T1000 (cell line): ENCODE measurements around the gene ZNF768.
A peak's percentile ranks its signal among the peaks of the same experiment; 100 is the strongest.

ENCODE experiments used
- DNase-seq: peaks from one replicate; lab custom pipeline; 2025; ENCODE audit warnings: mixed read lengths; lab: John Stamatoyannopoulos, UW

ZNF768 gene

GRCh38 chr16:30526137-30526822, at the start of gene ZNF768:
ZNF768 (minus strand) TSS chr16:30526566; CDS start chr16:30526413, 153 bp downstream.
- no peak for DNase-seq

GRCh38 chr16:30574678-30575077, 48.3 kb upstream of the ZNF768 start:
- no peak for DNase-seq

- peak; percentile 82 for DNase-seq
Observed at GRCh38 chr16:30571445-30572322, 45.3 kb upstream of the ZNF768 start, which contains the start of gene ZNF688. ZNF688 (minus strand) TSS chr16:30571714; CDS start chr16:30571629, 85 bp downstream.

GRCh38 chr16:30570636-30571444, 44.5 kb upstream of the ZNF768 start:
- DNase-seq: no peak

GRCh38 chr16:30569746-30570635, 43.6 kb upstream of the ZNF768 start:
- DNase-seq: no peak

- DNase-seq: no peak
Observed at GRCh38 chr16:30569281-30569680, 42.9 kb upstream of the ZNF768 start.

GRCh38 chr16:30567991-30568638, 41.7 kb upstream of the ZNF768 start:
- DNase-seq: no peak

GRCh38 chr16:30567160-30567990, 41.0 kb upstream of the ZNF768 start:
- DNase-seq: no peak

GRCh38 chr16:30566531-30566930, 40.2 kb upstream of the ZNF768 start:
- no peak for DNase-seq

- no peak for DNase-seq
Observed at GRCh38 chr16:30565984-30566383, 39.6 kb upstream of the ZNF768 start.

GRCh38 chr16:30565526-30565925, 39.2 kb upstream of the ZNF768 start:
- DNase-seq: no peak

GRCh38 chr16:30562021-30562420, 35.7 kb upstream of the ZNF768 start:
- DNase-seq: no peak

- no peak for DNase-seq
Observed at GRCh38 chr16:30561089-30561816, 34.9 kb upstream of the ZNF768 start.

GRCh38 chr16:30559690-30560089, 33.3 kb upstream of the ZNF768 start:
- DNase-seq: no peak

- no peak for DNase-seq
Observed at GRCh38 chr16:30558789-30559377, 32.5 kb upstream of the ZNF768 start.

- peak; percentile 97 for DNase-seq
Observed at GRCh38 chr16:30557957-30558788, 31.8 kb upstream of the ZNF768 start, which contains the start of gene ZNF764. ZNF764 (minus strand) TSS chr16:30558374; CDS start chr16:30558182, 192 bp downstream.

- no peak for DNase-seq
Observed at GRCh38 chr16:30557707-30557956, 31.3 kb upstream of the ZNF768 start.

GRCh38 chr16:30556125-30556473, 29.7 kb upstream of the ZNF768 start:
- no peak for DNase-seq
